Central memory CD8-positive, alpha-beta T cell (primary cell): ENCODE measurements around the gene OR2AJ1.
"Not testable (repeated sequence)": the region's sequence is repeated elsewhere in the genome, so short reads cannot be mapped to it uniquely, and the experiment has no call there.

Source experiments
- ATAC-seq: fragments of 150-1000 bp; cut with Tn5 transposase; replicated peaks from 2 replicates; pipeline ENCODE4 v1.10.0; 2022; ENCODE audit warnings: mild to moderate bottlenecking, moderate FRiP score, moderate number of reproducible peaks; ENCODE audit not compliant: poor library complexity, severe bottlenecking; ENCODE audit errors: extremely low read depth
- DNase-seq, 2 donors: peaks; one replicate each; pipeline ENCODE4 v3.0.0; 2021; ENCODE audit warnings: low spot score in 2 of 2
- H3K27ac Mint-ChIP-seq: one replicate; pipeline ENCODE4 v1.8.0; 2022; ENCODE audit warnings: low read depth, mild to moderate bottlenecking, moderate library complexity, mixed read lengths
- H3K27me3 Mint-ChIP-seq: one replicate; pipeline ENCODE4 v1.8.0; 2022; ENCODE audit warnings: mixed read lengths
- H3K36me3 Mint-ChIP-seq: one replicate; pipeline ENCODE4 v1.8.0; 2022; ENCODE audit warnings: mild to moderate bottlenecking, moderate library complexity, mixed read lengths; ENCODE audit not compliant: insufficient read depth
- H3K4me1 Mint-ChIP-seq: one replicate; pipeline ENCODE4 v1.8.0; 2022; ENCODE audit warnings: mixed read lengths
- H3K4me3 Mint-ChIP-seq: one replicate; pipeline ENCODE4 v1.8.0; 2022; ENCODE audit warnings: mild to moderate bottlenecking, moderate library complexity, mixed read lengths
- H3K9me3 Mint-ChIP-seq: one replicate; pipeline ENCODE4 v1.8.0; 2022; ENCODE audit warnings: mixed read lengths

OR2AJ1 gene

DNA sequence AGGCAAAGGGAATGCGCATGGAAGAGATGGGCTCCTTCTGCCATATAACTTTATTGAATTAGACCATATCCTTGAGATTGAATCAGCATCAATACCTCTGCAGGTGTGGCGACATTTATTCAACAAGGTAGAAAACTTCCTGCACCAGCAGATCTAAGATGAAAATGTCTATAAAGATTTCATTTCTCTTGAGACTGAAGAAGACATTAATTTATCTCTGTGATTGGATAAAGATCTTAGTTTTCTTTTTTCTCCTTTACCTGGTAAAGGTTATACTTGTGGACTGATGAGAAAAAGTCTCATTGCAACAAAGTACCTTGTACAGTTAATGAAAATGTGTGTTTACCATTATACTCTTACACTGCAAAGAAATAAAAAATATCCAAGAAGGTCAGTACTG is 4.7 kb upstream of the OR2AJ1 start, which contains the start of gene OR2T8:
TSS of gene OR2T8 (plus strand) at position 301 of the 400 bp plus-strand sequence. CDS start 766 bp downstream, outside the sequence.
- Mint-ChIP-seq H3K9me3 (no peaks in the 10 kb centered on the region), H3K27me3 (peaks cover 7% of the 10 kb centered on the region), H3K4me1 (no peaks in the 10 kb centered on the region), H3K27ac (no peak within 1 kb of the TSS), H3K4me3 (no peak within 1 kb of the TSS), H3K36me3 (no peaks in the 10 kb centered on the region)
- DNase-seq = no peak
- ATAC-seq = no peak

DNA sequence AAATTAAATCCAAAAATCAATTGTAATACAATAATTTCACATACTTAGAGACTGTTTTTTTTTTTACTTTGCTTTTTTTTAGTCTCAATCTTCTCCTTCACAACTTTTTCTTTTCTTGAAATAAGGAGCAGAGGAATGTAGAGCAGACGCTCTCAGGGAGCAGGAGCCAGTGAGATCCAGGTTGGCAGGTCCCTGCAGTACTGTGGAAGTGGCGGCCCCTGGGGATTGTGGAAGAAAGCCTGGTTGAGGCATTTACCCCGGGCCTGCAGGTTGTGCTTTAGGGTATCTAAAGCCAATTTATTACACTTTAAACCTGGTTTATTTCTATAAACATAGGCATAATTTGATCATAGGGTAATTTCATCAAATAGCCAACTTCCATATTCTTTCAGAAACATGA is 748 bp upstream of the OR2AJ1 start:
- H3K4me3 Mint-ChIP-seq = no peak overlapping the region
- H3K27ac Mint-ChIP-seq = no peak overlapping the region
- no peaks in the 10 kb centered on the region for H3K4me1 Mint-ChIP-seq
- no peaks in the 10 kb centered on the region for H3K27me3 Mint-ChIP-seq
- DNase-seq (no peak), ATAC-seq (no peak)
- no peaks in the 10 kb centered on the region for H3K9me3 Mint-ChIP-seq
- no peaks in the 10 kb centered on the region for H3K36me3 Mint-ChIP-seq

DNA sequence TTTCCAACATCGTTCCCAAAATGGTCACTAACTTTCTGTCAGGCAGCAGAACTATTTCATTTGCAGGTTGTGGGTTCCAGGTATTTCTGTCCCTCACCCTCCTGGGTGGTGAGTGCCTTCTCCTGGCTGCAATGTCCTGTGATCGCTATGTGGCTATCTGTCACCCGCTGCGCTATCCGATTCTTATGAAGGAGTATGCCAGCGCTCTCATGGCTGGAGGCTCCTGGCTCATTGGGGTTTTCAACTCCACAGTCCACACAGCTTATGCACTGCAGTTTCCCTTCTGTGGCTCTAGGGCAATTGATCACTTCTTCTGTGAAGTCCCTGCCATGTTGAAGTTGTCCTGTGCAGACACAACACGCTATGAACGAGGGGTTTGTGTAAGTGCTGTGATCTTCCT is 9.3 kb downstream of the OR2AJ1 start:
- DNase-seq (no peak), ATAC-seq (no peak)
- no peaks in the 10 kb centered on the region for H3K27me3 Mint-ChIP-seq
- no peaks in the 10 kb centered on the region for H3K9me3 Mint-ChIP-seq
- H3K36me3 Mint-ChIP-seq = peaks cover 5% of the 10 kb centered on the region
- no peak overlapping the region for H3K4me3 Mint-ChIP-seq
- no peaks in the 10 kb centered on the region for H3K4me1 Mint-ChIP-seq
- H3K27ac Mint-ChIP-seq = no peak overlapping the region

DNA sequence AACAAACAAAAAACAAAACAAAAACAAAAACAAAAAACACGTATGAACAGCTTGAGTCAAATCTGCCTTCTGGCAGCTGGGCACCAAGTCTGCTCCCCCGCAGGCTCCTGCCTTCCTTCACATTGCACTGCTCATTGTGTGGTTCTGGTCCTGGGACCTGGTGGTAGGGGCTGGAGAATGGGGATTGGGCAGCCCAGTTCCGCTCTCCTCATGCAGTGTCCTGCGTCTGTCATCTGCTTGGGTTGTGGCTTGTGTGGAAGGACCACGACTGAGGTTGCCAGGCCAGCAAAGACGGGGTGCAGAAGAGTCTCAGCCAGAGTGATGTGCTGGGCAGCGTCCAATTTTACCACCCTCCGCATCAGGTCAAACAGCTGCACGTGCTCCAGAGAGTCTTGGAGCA is 11.1 kb downstream of the OR2AJ1 start:
- ATAC-seq = no peak
- peaks cover 4% of the 10 kb centered on the region for H3K36me3 Mint-ChIP-seq
- no peaks in the 10 kb centered on the region for H3K4me1 Mint-ChIP-seq
- H3K9me3 Mint-ChIP-seq = no peaks in the 10 kb centered on the region
- no peak for DNase-seq
- no peak overlapping the region for H3K27ac Mint-ChIP-seq
- peak overlapping the region; percentile 20 for H3K4me3 Mint-ChIP-seq
- H3K27me3 Mint-ChIP-seq = no peaks in the 10 kb centered on the region

DNA sequence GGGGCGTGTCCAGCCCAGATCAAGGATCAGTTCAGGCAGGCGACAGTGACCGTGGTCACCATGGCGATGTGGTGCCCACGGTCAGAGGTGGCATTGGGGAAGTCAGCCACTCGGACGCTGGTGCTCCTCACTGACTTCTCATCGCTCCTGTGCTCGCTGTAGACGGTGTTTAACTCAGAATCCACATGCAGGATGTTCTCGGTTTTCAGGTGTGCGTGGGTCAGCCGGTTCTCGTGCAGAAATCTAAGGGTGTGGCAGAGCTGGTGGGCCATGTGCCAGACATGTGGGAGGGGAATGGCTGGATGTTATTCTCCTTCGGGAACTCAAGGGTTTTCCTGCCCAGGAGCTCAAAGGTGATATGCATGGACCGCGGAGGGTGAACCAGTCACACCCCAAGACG is 11.7 kb downstream of the OR2AJ1 start:
- H3K4me1 Mint-ChIP-seq = no peaks in the 10 kb centered on the region
- no peaks in the 10 kb centered on the region for H3K9me3 Mint-ChIP-seq
- peaks cover 4% of the 10 kb centered on the region for H3K36me3 Mint-ChIP-seq
- DNase-seq (no peak), ATAC-seq (no peak)
- H3K27me3 Mint-ChIP-seq = no peaks in the 10 kb centered on the region
- H3K27ac Mint-ChIP-seq = no peak overlapping the region
- H3K4me3 Mint-ChIP-seq = peak overlapping the region; percentile 20

DNA sequence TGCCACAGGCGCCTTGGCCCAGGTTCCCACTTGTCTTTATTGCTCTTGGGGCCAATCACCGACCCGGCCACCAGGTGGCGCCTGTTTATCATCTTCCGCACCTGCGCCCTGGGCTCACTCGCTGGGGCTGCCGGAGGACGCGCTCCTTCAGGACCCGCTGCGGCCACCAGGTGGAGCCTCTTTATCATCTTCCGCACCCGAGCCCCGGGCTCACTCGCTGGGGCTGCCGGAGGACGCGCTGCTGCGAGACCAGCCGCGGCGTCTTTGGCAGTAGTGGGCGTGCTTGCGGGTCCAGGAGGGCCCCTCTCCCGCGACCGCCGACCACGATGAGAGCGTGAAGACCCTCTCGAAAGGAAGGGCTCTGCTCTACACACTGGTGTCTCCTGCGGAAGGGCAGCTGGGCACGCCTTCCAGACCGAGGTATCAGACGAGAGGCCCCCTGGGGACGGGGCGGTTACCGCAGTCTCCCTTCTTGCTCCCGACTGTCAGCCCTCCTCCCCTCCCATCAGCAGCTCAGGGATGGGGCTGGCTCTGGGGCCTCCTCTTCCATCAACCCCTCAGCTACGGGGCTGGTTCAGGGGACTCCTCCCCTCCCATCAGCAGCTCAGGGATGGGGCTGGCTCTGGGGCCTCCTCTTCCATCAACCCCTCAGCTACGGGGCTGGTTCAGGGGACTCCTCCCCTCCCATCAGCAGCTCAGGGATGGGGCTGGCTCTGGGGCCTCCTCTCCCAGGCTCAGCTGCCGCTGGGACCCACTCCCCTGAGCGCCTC is 12.5 kb downstream of the OR2AJ1 start:
- ATAC-seq = peak; percentile 89
- DNase-seq = peak; percentile 65 to 70
- not testable (repeated sequence) for H3K27me3 Mint-ChIP-seq, H3K4me1 Mint-ChIP-seq, H3K9me3 Mint-ChIP-seq, H3K36me3 Mint-ChIP-seq, H3K27ac Mint-ChIP-seq
- H3K4me3 Mint-ChIP-seq = peak overlapping the region; percentile 69

DNA sequence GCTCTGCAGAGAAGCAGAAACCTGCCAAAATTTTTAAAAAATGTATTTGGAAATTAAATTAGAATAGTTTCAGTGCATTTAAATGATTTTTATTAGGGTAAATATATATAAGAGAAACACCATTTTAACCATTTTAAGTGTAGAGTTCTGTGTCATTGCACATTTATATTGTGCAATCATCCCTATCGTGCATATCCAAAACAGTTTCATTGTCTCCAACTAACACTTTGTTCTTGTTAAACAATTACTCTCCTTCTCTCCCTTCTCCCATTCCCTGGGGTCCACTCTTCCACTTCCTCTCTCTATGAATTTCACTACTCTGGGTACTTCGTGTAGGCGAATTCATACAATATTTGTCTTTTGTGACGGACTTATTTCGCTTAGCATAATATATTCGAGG is 17.9 kb downstream of the OR2AJ1 start:
- Mint-ChIP-seq H3K4me1 (no peaks in the 10 kb centered on the region), H3K9me3 (peaks cover 14% of the 10 kb centered on the region), H3K36me3 (no peaks in the 10 kb centered on the region), H3K27ac (no peak overlapping the region), H3K27me3 (no peaks in the 10 kb centered on the region), H3K4me3 (no peak overlapping the region)
- DNase-seq (no peak), ATAC-seq (no peak)

DNA sequence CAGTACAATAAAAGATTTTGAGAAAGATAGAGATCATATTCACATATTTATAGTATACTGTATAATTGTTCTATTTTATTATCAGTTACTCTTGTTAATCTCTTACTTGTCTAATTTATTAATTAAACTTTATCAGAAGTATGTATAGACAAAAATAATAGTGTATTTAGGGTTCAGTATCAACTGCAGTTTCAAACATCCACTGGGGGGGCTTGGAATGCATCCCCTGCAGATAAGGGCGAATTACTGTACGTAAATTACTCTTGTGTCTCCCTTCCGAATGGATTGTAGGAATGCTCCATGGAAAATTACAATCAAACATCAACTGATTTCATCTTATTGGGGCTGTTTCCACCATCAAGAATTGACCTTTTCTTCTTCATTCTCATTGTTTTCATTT is 23.9 kb downstream of the OR2AJ1 start, which contains the start of gene OR2L8:
TSS of gene OR2L8 (plus strand) at position 301 of the 400 bp plus-strand sequence. CDS start at position 301, 0 bp downstream.
- Mint-ChIP-seq H3K36me3 (no peaks in the 10 kb centered on the region), H3K4me3 (no peak within 1 kb of the TSS), H3K9me3 (peaks cover 14% of the 10 kb centered on the region), H3K4me1 (no peaks in the 10 kb centered on the region), H3K27ac (no peak within 1 kb of the TSS), H3K27me3 (no peaks in the 10 kb centered on the region)
- ATAC-seq = no peak
- DNase-seq = no peak

DNA sequence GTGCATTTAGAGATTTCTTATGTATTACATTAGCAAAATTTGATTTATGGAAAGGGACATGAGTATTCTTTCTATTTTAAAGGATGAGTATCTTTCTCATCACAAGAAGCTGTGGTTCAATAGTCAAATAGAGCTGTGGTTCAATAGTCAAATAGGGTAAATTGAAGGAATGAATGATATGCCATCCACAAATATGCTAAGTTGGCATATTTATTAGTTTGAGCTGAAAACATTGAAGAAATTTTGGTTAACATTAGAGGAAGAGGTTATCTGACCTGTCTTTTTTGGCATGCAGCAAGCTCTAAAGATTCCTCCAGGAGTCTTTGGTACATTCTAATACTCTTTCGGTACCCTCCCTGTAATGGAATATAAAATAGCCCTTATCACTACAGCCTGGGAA is 28.7 kb downstream of the OR2AJ1 start:
- Mint-ChIP-seq H3K27ac (no peak overlapping the region), H3K27me3 (no peaks in the 10 kb centered on the region), H3K4me3 (no peak overlapping the region), H3K9me3 (peaks cover 4% of the 10 kb centered on the region), H3K4me1 (no peaks in the 10 kb centered on the region), H3K36me3 (no peaks in the 10 kb centered on the region)
- no peak for DNase-seq
- ATAC-seq = no peak

DNA sequence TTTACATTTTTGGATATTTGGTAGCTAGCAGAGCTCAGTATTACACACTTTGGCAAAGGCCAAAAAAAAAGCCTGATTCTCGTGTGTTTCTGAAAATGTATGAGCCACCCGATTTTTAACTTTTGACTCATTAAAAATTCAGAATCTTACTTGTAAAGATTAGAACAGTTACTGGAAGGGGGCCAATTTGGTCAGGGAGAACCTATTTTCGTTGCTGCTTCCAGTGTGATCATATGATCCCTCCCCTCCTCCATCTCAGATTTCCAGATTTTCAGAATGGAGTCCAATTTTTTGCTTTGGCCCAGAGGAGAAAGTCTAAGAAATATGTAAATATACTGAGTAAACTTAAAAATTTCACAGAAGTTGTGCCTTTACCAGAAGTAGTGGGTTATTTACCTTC is 37.1 kb downstream of the OR2AJ1 start:
- no peaks in the 10 kb centered on the region for H3K36me3 Mint-ChIP-seq
- no peak overlapping the region for H3K27ac Mint-ChIP-seq
- H3K4me3 Mint-ChIP-seq = no peak overlapping the region
- peaks cover 14% of the 10 kb centered on the region for H3K9me3 Mint-ChIP-seq
- ATAC-seq (no peak), DNase-seq (no peak)
- no peaks in the 10 kb centered on the region for H3K27me3 Mint-ChIP-seq
- no peaks in the 10 kb centered on the region for H3K4me1 Mint-ChIP-seq

DNA sequence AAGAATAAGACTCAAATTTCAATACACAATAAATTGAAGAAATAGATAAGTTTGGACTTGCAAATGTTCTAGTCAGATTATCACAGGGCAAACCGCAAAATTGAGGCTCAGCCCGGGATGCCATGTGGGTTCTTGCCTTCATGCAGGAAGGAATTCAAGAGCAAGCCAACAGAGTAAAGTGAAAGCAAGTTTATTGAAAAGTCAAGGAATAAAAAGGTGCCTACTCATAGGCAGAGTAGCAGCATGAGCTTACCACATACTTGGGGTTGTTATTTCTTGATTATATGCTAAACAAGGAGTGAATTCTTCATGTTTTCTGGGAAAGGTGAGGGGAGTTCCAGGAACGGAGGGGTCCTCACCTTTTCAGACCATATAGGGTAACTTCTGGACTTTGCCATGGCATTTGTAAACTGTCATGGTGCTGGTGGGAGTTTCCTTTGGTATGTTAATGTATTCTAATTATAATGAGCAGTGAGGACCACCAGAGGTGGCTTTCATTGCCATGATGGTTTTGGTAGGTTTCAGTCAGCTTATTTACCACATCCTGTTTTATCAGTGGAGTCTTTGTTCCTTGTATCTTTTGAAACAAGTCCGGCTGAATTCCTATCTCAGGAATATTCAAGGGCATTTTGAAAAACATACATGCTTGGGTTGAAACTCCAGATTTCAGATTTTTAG is 38.4 kb downstream of the OR2AJ1 start:
- ATAC-seq = no peak
- no peak overlapping the region for H3K27ac Mint-ChIP-seq
- H3K4me1 Mint-ChIP-seq = no peaks in the 10 kb centered on the region
- H3K9me3 Mint-ChIP-seq = peaks cover 20% of the 10 kb centered on the region
- no peak overlapping the region for H3K4me3 Mint-ChIP-seq
- no peaks in the 10 kb centered on the region for H3K27me3 Mint-ChIP-seq
- H3K36me3 Mint-ChIP-seq = no peaks in the 10 kb centered on the region
- no peak for DNase-seq

DNA sequence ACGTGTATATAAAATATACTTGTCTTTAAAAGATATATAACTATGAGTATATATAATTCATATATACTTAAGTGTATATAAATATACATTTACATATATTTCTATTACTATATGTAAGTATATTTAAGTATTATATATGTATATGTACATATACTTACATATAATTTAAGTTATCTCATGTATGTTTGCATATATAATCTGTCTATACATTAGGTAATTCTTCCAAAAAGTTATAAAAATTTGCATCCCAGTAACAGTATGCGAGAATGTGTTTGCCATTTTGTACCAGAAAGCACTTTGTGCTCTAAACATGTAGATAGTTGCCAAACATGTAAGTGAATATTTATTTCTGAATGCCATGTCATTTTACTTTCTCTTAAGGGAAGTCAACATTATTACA is 40.2 kb downstream of the OR2AJ1 start, which contains the start of gene OR2AK2:
TSS of gene OR2AK2 (plus strand) at position 301 of the 400 bp plus-strand sequence. CDS start 144 bp downstream, outside the sequence.
- Mint-ChIP-seq H3K36me3 (no peaks in the 10 kb centered on the region), H3K4me1 (no peaks in the 10 kb centered on the region), H3K9me3 (peaks cover 12% of the 10 kb centered on the region), H3K27ac (no peak within 1 kb of the TSS), H3K4me3 (no peak within 1 kb of the TSS), H3K27me3 (no peaks in the 10 kb centered on the region)
- DNase-seq = no peak
- no peak for ATAC-seq
